Measurements from ENCODE around the gene MAPT.
"Not testable (repeated sequence)": the region's sequence is repeated elsewhere in the genome, so short reads cannot be mapped to it uniquely, and the experiment has no call there.

The MAPT gene

GRCh38 chr17:45931677-45932076, 37.3 kb downstream of the MAPT start:
- no peak for DNase-seq

- no peak for DNase-seq
These were observed 40.0 kb downstream of the MAPT start for GRCh38 chr17:45934044-45934979.

- no peak for DNase-seq
These were observed 40.9 kb downstream of the MAPT start for GRCh38 chr17:45935197-45935709.

GRCh38 chr17:45935710-45936509, 41.6 kb downstream of the MAPT start:
- no peak for DNase-seq

GRCh38 chr17:45936610-45937009, 42.3 kb downstream of the MAPT start:
- DNase-seq, result peak; percentile 66

- DNase-seq, result not testable (repeated sequence)
These were observed 42.8 kb downstream of the MAPT start for GRCh38 chr17:45937186-45937585.

- no peak for DNase-seq
These were observed 45.0 kb downstream of the MAPT start for GRCh38 chr17:45939395-45939794.

- no peak for DNase-seq
These were observed 45.9 kb downstream of the MAPT start for GRCh38 chr17:45940293-45940692.

GRCh38 chr17:45940826-45941225, 46.5 kb downstream of the MAPT start:
- DNase-seq, result no peak

- DNase-seq, result no peak
These were observed 47.0 kb downstream of the MAPT start for GRCh38 chr17:45941395-45941794.

GRCh38 chr17:45942284-45942683, 47.9 kb downstream of the MAPT start:
- no peak for DNase-seq

- DNase-seq, result no peak
These were observed 52.5 kb downstream of the MAPT start for GRCh38 chr17:45946841-45947256.

GRCh38 chr17:45948498-45948880, 54.1 kb downstream of the MAPT start:
- no peak for DNase-seq

- DNase-seq, result no peak
These were observed 54.7 kb downstream of the MAPT start for GRCh38 chr17:45948881-45949624.

GRCh38 chr17:45949755-45950320, 55.5 kb downstream of the MAPT start:
- DNase-seq, result no peak

GRCh38 chr17:45950888-45951287, 56.5 kb downstream of the MAPT start:
- no peak for DNase-seq

GRCh38 chr17:45951403-45951802, 57.0 kb downstream of the MAPT start:
- DNase-seq, result no peak

- no peak for DNase-seq
These were observed 57.6 kb downstream of the MAPT start for GRCh38 chr17:45951941-45952340.

- no peak for DNase-seq
These were observed 58.5 kb downstream of the MAPT start for GRCh38 chr17:45952814-45953320.

GRCh38 chr17:45953561-45953960, 59.2 kb downstream of the MAPT start:
- no peak for DNase-seq

- DNase-seq, result no peak
These were observed 60.6 kb downstream of the MAPT start for GRCh38 chr17:45954914-45955313.

GRCh38 chr17:45955326-45955725, 61.0 kb downstream of the MAPT start:
- no peak for DNase-seq
